Stimulated activated CD8-positive, alpha-beta memory T cell treated with anti-CD3 and anti-CD28 coated beads, Interleukin-15, amount 100 ng/mL, for 1 hour (primary cell): Measurements from ENCODE around the gene LDLRAD3.
"Not testable (repeated sequence)": the region's sequence is repeated elsewhere in the genome, so short reads cannot be mapped to it uniquely, and the experiment has no call there.

Experiments
- DNase-seq: peaks from one replicate; pipeline ENCODE4 v3.0.0-alpha.2; 2020; ENCODE audit warnings: low read depth

Gene LDLRAD3, protein sequence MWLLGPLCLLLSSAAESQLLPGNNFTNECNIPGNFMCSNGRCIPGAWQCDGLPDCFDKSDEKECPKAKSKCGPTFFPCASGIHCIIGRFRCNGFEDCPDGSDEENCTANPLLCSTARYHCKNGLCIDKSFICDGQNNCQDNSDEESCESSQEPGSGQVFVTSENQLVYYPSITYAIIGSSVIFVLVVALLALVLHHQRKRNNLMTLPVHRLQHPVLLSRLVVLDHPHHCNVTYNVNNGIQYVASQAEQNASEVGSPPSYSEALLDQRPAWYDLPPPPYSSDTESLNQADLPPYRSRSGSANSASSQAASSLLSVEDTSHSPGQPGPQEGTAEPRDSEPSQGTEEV

DNA sequence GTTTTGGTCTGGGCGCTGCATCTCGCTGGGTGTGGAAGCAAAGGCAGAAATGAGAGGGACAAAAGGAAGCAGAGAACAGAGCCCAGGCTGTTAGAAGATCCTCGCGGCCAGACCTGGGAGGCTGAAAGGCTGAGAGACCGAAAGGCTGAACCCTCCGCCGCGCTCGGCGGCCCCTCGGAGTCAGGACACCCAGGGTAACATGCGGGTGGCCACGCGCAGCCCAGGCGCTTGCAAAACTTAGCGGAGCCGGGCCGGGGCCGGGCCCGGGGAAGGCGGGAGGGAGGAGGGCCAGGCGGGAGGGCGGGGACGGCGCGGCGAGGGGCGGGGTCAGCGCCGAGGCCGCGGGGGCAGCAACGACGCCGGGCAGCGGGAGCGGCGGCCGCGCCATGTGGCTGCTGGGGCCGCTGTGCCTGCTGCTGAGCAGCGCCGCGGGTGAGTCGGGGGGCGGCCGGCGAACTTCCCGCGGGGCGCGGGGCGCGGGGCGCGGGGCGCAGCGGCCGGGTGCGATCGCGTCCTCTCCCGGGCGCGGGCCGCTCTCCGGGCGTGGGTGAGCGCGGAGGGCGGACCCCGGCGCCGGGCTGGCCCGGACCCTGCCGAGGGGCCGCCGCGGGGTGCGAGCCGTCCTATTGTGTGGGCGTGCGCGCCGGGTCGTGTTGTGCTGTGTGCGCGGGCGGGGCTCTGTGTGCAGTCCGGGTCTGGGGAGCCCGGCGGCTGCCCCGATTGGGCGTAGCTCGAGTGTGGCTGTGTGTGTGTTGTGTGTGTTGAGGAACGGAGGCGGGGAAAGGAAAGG lies at the start of gene LDLRAD3:
Gene LDLRAD3, plus strand, starts transcription at position 350 of the 790 bp plus-strand sequence. Its CDS starts 37 bp downstream, at position 387.
- DNase-seq: no peak

DNA sequence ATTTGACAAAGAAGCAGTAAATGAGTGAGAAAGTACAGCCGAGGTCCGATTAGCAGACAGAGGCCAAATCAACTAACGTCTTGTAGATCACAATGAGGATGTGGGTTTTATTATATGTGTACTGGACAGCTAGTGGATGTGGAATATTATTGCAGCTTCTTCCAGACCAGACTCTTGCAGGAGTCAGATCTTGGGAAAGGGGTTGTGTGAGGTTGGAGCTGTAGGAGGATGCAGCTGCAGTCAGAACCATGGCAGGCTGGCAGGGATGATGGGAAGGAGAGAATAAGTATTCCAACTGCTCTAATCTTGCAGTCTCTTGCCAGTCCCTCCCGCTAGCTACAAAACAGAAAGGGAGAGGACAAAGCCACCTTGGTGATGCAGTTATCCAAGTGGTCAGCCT lies 46.8 kb upstream of the LDLRAD3 start:
- no peak for DNase-seq

DNA sequence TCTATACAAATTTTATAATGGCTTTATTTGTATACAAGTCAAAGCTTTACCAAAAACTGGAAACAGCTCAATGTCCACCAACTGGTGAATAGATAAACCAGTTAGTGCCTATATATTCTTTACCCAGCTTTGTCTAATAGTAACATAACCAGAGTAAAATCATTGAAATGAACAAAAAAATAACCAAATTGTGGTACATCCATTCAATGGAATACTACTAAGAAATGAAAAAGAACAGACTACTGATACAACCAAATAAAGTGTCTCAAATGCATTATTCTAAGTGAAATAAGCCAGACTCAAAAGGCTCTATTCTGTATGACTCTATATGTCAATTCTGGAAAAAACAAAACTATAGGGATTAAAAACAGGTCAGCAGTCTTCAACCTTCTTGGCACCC lies 40.9 kb upstream of the LDLRAD3 start:
- DNase-seq: no peak

DNA sequence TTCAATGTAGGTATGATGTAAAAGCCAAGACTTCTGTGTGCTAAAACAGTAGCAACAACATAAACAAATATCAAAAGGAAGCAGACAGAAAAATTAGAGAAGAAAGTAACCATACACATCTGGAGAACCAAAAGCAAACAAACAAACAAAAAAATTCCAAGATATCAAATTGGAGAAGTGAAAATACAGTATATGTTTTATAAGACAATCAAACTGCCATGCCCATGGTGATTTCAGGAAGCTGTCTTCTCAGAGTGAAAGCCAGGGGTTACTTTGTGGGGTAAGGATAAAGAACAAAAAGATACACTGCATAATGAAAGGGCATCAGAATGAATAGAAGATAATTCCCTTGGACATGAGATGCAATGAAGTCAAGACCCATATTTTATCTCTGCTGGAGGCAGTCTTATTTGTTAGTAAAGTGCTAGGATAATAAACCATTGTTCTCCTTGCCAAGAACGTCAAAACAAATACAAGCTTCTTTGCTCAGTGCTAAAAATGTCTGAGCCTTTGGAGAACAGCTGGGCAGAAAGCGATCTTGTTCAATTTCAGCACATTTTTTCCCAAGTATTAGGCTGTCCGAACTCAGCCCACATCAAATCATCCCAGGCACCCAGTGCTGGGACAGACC lies 38.1 kb upstream of the LDLRAD3 start:
- DNase-seq: no peak

DNA sequence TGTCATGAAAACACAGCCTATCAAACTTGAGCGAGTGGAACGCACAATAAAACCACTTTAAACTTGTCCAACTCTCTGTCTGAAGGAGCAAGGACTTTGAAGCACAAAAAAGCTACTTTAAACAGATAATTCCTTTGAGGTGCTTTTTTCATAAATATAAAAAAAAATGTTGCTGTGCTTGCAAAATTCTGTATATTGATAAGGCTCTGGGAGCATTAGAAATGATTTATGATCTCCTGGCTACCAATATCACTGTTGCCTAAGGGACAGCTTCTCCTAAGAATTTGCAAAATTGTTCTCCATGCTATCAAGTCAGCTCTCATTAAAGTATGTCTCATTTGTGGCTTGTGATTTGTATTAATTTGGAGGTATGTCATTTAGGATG lies 37.6 kb upstream of the LDLRAD3 start:
- DNase-seq: no peak

DNA sequence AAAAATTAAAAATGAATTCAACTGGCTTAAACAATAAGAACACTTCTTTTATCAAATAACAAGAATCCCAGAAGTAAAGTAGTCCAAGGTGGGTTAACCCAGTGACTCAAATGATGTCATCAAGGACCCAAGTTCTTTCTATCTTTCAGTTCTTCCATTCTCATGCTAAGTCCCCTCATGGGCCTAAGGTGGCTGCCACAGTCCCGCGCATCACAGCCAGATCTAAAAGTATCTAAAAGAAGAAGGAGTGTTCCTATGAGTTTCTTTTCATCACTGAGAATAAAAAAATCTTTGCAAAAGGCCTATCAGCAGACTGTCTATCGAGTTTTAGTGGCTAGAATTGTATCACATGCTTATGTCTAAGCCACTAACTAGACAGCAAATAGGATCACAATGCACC lies 37.2 kb upstream of the LDLRAD3 start:
- DNase-seq: no peak

DNA sequence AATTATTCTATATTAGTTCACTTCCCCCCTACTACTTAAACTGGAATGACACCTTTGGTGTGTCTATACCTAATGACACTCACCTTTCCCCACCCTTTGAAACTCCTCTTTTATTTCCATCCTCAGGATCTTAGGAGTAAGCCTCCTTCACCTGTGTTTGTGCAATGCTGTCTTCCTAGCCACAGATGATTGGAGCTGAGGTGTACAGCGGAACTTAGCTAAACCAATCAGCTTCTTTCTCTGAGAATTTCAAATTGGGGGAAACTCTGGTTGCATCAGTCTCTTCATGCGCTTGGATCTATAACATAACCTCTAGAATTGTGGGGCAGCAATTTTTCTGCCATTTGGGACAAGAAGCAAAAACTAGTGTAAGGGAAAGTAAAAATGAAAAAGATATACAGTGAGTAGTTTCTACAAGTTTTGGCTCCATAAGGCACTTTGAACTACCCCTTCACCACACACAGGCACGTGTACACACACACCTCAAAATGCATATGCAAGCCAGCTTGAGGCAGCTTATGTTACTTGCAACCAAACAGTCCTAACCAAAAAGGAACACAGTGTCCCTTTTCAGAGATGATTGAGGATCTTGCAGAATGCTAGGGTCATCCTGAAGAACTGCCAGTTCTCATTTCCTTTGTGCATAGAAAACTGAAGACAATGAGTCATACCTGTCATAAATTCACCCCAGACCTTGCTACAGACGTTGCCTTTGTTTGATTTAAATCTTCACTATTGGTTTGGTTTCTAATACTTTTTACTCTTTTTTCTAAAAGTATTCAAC lies 36.0 kb upstream of the LDLRAD3 start:
- DNase-seq: no peak

DNA sequence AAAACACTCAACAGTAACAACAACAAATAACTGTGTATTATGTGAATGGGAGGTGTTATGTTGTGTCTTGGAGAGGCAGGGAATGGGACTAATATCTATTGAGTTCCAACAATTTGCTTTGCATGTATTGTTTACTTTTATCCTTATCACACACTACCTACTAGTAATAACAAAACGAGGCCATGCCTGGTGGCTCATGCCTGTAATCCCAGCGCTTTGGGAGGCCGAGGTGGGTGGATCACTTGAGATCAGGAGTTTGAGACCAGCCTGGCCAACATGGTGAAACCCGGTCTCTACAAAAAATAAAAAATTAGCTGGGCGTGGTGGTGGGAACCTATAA lies 35.5 kb upstream of the LDLRAD3 start:
- DNase-seq: not testable (repeated sequence)

DNA sequence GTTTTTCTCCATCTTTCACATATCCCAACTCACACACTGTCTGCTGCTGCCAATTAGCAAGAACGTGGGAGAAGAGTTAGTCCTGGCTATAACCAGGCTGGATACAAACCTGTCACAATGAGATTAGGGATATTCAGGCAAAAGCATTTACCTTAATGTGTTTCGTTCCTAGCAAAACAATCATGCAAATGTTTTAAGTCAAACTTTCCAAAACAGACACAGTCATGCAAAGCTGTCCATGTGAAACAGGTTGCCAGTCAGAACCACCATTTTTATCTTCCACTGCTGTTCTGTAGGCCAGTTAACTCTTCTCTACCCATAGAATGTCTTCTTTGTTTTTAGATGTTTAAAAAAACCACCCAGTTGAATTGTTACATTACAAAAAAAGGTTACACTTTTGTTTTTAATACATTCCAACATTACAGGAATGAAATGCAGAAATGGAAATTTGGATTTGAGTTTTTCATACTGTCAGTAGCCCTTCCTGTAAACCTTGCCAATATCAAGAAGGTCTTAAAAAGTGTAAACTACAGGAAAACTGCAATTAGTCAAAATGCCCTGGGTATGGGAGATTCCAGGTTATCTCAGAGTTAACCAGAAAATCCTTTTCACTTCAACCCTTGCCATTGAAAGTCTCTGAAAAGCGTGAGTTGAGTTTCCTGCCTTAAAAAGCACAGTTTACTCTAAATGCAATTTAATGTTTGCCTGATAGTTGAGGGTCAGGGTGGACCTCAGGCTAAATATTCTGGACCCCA lies 34.2 kb upstream of the LDLRAD3 start:
- DNase-seq: no peak

DNA sequence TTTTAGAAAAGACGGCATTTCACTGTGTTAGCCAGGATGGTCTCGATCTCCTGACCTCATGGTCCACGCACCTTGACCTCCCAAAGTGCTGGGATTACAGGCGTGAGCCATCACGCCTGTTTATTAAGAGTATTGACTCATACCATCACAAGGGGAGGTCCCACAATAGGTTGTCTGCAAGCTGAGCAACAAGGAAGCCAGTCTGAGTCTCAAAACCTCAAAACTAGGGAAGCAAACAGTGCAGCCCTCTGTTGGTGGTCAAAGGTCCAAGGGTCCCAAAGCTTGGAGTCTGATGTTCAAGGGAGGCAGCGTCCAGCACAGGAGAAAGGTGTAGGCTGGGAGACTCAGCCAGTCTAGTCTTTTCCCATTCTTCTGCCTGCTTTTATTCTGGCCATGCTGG lies 32.8 kb upstream of the LDLRAD3 start:
- DNase-seq: no peak

DNA sequence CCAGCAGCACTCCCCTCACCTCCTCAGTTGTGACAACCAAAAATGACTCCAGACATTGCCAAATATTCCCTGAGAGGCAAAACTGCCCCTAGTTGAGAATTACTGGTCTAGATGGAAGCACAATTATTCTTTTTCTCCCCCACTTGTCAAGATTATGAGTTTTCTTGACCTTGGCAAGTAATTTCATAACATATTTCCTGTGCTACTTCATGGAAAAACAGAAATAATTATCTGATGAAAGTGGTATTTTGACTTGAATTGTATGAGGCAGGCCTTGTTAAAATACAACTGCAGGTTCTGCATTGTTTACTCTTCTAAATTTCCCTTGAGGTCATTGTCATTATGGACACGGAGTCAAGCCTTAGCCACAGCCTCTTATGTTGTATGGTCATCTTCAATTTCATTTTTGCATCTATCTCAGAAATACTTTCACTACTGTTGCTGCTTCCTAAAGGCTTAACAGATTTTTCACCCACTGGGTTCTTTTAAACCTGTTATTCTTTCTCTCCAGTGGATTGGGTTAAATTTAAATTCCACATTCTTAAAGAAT lies 32.2 kb upstream of the LDLRAD3 start:
- no peak for DNase-seq

DNA sequence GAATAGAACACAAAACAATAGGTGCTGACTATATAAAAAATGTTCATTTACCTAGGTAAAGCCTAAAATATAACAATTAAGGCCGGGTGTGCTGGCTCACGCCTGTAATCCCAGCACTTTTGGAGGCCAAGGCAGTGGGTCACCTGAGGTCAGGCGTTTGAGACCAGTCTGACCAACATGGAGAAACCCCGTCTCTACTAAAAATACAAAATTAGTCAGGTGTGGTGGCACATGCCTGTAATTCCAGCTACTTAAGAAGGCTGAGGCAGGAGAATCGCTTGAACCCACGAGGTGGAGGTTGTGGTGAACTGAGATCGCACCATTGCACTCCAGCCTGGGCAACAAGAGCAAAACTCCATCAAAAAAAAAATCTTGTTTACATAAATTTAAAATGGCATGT lies 31.4 kb upstream of the LDLRAD3 start:
- DNase-seq: not testable (repeated sequence)

DNA sequence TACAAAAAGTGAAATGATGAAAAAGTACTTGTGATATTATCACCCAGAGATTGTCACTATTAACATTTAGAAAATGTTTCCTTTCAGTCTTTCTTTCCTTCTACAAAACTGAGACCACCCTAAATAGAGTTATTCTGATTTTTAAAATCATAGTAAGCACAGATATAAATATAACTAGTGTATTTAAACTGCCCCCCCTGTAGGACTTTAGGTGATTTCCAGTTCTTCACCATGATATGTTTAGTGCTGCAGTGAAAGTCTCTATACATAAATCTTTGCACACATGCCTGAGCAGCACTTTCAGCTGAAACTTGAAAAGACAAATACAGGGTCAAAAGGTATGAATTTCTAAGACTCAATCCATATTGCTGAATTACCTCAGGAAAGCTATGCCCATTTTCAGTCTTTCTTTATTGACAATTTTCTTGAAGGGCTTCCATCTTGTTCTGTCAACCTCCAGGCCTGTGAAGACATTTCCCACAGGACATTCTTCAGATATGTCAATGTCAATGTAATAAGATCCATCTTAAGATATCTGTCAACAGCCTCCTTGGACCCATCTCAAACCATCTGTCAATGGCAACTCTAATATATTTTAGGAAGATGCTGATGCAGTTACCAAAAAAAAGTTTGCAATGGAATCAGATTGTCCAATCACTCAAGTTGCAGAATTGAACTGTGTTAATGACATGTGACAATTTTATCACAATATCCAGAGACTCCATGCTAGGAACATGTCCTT lies 30.8 kb upstream of the LDLRAD3 start:
- DNase-seq: no peak

DNA sequence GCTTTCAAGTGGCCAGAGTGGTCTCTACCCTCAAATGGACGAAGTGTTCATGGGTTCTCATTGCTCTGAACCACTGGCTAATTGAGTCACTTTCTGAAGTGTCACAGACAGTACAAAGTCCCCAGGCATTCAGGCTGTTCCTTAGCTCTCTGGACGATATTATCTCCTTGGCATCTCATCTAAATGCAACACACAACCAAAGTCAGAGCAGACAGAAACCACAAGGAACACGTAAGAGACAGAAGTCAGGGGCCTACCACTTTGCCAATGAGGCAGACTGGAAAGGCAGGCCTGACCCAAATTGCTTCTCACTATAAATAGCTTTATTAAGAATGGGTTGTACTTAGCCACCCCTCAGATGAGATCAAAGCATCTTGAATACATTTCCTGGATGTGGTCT lies 29.0 kb upstream of the LDLRAD3 start:
- no peak for DNase-seq

DNA sequence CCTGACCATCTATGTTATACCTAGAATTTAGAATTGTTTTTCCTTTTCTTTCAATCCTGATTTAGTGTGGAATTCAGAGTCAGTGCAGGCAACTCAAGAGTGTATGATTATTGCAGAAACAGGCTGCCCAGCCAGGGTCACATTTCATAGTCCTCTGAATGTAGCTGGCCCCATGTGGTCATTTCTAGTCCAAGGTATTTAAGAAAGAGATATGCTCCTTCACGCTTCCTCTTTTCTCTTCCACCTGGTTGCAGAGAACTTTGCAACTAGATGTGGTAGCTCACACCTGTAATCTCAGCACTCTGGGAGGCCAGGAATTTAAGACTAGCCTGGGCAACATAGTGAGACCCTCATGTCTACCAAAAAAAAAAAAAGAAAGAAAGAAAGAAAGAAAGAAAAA lies 27.6 kb upstream of the LDLRAD3 start:
- DNase-seq: no peak

DNA sequence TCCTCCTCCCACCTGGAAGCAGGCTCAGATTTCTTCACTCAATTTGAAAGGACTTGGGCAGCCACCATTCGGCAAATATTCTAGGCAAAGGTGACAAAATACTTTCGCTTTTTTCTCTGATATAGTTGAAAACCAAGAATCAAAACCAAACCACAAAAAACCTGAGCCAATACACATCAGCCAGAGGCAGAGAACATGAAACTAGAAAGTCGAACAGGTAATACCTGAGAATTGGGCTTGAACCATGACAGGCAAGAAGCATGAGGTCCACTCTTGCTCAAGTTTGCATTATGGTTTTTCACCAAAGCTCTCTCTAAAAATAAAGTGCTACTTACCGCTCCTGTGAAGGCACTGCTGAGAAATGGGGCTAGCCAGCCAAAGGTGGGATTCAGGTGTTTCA lies 26.2 kb upstream of the LDLRAD3 start:
- no peak for DNase-seq

DNA sequence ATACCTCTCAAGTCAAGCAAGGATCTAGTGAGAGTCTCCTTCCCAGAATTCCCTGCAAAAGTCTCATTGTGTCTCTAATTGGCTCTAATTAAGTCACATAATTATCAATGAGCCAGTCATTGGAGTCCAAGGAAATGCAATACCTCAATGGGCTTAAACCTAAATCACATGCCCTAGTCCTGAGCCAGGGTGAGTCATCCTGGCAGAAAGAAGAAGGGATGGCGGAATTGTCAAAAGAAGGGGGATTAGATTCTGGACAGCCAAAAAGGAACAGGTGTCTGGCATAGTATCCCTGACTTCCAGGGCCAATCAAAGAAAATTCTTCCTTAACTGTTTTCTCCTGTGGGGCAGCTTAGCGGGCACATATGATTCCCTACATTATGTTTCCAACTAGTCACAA lies 25.1 kb upstream of the LDLRAD3 start:
- no peak for DNase-seq

DNA sequence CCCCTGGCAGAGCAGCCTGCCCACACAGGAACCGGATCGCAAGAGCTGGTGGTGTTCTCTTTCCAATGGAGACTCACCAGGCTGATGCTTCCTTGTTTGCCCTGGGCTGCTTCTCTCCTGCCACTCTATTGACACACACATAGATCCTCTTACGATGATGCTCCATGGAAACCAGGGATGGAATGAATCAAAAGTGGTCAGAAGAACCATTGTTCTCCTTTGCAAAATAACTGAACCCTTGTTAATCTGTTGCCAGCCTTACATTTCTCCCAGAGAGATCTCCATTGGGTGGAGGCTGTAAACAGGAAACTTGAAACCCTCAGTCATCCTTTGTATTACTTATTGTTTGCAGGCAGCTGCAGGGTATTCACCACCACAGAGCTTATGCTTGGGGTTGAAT lies 24.6 kb upstream of the LDLRAD3 start:
- DNase-seq: no peak

DNA sequence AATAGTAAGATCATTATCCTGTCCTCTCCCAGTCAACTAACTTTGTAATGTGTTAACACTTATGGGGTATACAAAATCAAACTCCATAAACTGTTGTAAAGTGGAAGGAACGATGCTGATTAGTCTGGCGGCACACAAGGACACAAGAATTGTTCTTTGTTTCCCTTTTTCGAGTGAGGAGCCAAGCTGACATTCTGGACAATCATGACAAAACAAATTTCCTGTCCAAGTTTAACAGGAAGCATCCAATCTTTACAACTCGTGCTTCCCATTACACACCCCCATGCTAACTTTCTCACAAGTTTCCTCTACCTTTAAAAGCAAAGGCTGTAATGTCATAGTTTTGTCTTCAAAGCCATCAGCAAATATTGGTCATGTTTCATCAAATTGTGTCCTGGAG lies 20.4 kb upstream of the LDLRAD3 start:
- DNase-seq: no peak

DNA sequence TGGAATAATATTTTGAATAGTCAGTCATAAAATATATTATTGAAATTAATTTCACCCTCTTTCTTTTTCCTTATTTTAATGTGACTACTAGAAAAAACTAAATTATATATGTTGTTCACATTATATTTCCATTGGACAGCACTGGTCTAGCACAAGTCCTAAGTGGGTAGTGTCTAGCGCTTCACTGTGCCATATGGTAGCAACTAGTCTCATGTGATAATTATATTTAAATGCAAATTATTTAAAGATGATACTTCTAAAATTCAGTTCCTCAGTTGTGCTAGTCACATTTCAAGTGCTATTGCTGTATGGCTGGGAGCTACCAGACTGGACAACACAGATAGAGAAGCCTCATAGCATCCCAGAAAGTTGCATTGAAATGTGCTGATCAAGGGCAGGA lies 19.1 kb upstream of the LDLRAD3 start:
- no peak for DNase-seq

DNA sequence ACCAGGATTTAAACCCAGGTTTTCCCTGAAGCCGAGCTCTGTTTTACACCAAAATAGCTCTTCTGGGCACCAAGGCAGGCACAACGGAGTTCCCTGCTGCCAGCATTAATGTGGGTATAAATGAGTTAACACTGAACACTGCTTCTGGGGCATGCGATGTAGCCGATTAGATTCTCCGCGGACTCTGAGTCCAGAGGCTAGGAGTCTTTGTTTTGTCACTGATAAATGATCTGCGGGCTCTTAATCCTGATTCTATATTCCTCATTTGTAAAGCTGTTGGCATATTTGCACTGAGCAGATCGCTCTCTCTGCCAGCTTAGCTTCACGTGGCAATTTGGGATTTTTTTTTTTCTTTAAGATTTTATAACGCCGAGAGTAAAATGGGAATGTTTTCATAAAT lies 16.8 kb upstream of the LDLRAD3 start:
- DNase-seq: no peak
